Thoracic aorta (tissue), 2 donors: ENCODE results near the gene FASN. TPM values are rescaled to one million over a fixed set of nuclear protein-coding genes. Genes with fewer than 3 reads are reported as not detected.

Source experiments
- ATAC-seq: fragments of 150-250 bp; one replicate; pipeline ENCODE4 v1.8.0; 2017; ENCODE audit warnings: low read depth; ENCODE audit not compliant: insufficient number of reproducible peaks, low FRiP score
- DNase-seq: peaks from one replicate; pipeline ENCODE4 v3.0.0-alpha.2; 2020; ENCODE audit warnings: low spot score
- H3K27ac ChIP-seq, 2 donors: fragments of 200-600 bp; sonication (generic); 1 replicate in 1 of 2; 2 replicates in 1 of 2; pipeline ENCODE4 v1.5.1; 2016; ENCODE audit warnings: mild to moderate bottlenecking in 2 of 2, moderate library complexity in 2 of 2
- H3K27me3 ChIP-seq: fragments of 200-600 bp; sonication (generic); replicated peaks from 2 replicates; pipeline ENCODE4 v1.6.0; 2016; ENCODE audit warnings: mild to moderate bottlenecking; ENCODE audit not compliant: insufficient read depth
- H3K36me3 ChIP-seq: fragments of 200-600 bp; sonication (generic); one replicate; pipeline ENCODE4 v1.5.1; 2016
- H3K4me1 ChIP-seq, 2 donors: fragments of 200-600 bp; sonication (generic); 1 replicate in 1 of 2; 2 replicates in 1 of 2; pipeline versions ENCODE4 v1.5.1 to v1.6.0; 2016; ENCODE audit warnings: low read depth in 2 of 2, mild to moderate bottlenecking in 1 of 2; ENCODE audit not compliant: control insufficient read depth in 1 of 2
- H3K4me3 ChIP-seq: fragments of 200-600 bp; sonication (generic); 2 replicates; pipeline ENCODE4 v1.5.1; 2016; ENCODE audit warnings: mild to moderate bottlenecking
- H3K9me3 ChIP-seq: fragments of 200-600 bp; sonication (generic); 2 replicates; pipeline ENCODE4 v1.5.1; 2016
- total RNA-seq, 2 donors: library from RNA; depleted of rRNA; stranded (reverse); fragments of >200 nt; gene quantifications; one replicate each; pipeline versions ENCODE4 v1.1.0 to v1.2.3, GENCODE V29; 2016
- TF ChIP-seq, protein P1 (sequence below): fragments of 200-600 bp; sonication (generic); IDR thresholded peaks from one replicate; pipeline ENCODE4 v1.5.1; 2019; ENCODE audit warnings: antibody characterized with exemption

Gene FASN
- total RNA-seq, 2 donors from 2014 or later, result 49.6 to 50.9 TPM

DNA sequence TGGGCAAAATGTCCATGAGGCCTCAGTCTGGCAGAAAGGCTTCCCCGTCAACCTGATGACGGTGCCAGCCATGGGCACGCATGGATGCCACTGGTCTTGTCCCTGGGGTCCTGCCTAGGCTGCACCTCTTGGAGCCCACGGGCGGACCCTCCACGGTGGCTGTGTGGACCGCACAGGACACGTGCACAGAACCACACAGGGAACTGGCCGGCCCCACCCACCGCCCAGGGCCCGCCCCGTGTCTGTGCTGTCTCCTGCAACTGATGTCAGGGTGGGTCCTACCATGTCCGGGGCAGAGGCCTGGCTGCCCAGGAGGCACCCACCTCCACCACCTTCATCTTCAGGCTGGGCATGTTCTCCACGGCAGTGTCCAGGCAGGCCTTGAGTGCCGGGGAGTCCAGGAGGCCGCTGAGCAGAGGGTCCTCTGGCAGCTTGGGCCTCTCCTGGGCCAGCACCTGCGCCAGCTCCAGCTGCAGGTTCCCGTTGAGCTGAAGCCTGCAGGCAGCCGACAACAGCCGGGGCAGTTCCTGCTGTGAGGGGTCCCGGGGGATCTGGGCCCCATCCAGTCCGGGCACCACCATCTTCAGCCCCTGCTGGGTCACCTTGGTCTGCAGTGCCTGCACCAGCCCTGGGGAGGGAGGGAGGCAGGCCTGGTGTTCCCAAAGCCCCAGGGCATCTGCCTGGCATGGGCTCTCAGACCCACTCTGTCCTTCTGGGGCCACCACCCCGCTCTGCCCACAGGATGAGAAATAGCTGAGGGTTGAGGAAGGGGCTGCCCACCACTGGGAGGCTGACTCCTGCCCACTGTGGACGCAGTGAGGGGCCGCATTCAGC lies 11.9 kb downstream of the FASN start:
- DNase-seq, result no peak
- H3K36me3 ChIP-seq, result peaks cover 86% of the 10 kb centered on the region
- ATAC-seq, result no peak

DNA sequence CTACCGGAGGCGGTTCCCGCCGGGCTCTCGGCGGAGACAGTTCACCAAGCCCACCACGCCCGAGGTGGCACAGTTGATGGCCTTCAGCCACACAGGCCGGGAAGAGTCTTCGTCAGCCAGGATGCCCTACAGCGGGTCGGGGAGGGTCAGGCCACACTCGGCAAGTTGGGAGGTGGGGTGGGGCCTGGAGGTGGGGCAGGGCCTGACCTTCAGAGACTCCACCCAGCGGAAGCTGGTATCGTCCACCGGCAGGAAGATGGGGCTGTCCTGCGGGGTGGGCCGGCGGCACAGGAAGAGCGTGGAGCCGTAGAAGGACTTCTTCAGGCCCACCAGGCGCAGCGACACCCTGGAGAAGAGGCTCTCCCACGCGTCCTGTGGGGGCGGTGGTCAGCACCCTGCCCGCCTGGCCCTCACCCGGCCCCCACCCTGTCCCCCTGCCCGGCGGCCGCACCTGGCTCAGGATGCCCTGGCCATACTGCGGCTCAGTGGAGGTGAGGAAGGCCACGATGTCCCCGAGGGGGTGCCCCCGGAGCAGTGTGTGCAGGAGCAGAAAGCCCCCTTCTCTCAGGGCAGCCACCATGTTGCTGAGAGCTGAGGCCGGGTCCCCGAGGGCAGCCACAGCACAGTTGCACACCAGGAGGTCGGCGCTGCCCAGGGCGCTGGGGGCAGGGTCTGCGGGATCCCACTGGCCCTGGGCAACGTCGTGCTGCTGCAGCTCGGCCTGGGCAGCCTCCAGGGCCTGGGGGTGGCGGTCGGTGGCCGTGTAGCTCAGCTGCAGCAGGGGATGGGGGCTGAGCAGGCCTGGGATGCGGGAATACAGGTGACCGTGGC lies 12.8 kb downstream of the FASN start:
- TF ChIP-seq, protein P1, sequence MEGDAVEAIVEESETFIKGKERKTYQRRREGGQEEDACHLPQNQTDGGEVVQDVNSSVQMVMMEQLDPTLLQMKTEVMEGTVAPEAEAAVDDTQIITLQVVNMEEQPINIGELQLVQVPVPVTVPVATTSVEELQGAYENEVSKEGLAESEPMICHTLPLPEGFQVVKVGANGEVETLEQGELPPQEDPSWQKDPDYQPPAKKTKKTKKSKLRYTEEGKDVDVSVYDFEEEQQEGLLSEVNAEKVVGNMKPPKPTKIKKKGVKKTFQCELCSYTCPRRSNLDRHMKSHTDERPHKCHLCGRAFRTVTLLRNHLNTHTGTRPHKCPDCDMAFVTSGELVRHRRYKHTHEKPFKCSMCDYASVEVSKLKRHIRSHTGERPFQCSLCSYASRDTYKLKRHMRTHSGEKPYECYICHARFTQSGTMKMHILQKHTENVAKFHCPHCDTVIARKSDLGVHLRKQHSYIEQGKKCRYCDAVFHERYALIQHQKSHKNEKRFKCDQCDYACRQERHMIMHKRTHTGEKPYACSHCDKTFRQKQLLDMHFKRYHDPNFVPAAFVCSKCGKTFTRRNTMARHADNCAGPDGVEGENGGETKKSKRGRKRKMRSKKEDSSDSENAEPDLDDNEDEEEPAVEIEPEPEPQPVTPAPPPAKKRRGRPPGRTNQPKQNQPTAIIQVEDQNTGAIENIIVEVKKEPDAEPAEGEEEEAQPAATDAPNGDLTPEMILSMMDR, result no peak
- DNase-seq (no peak), ATAC-seq (no peak)

More for the DNA sequence above, 11.9 kb downstream of the FASN start:
- Histone ChIP-seq H3K4me3 (no peak overlapping the region), H3K4me1 (no peaks in the 10 kb centered on the region), H3K27ac (no peak overlapping the region), H3K9me3 (no peaks in the 10 kb centered on the region), H3K27me3 (no peaks in the 10 kb centered on the region)
- TF ChIP-seq, protein P1, result no peak

DNA sequence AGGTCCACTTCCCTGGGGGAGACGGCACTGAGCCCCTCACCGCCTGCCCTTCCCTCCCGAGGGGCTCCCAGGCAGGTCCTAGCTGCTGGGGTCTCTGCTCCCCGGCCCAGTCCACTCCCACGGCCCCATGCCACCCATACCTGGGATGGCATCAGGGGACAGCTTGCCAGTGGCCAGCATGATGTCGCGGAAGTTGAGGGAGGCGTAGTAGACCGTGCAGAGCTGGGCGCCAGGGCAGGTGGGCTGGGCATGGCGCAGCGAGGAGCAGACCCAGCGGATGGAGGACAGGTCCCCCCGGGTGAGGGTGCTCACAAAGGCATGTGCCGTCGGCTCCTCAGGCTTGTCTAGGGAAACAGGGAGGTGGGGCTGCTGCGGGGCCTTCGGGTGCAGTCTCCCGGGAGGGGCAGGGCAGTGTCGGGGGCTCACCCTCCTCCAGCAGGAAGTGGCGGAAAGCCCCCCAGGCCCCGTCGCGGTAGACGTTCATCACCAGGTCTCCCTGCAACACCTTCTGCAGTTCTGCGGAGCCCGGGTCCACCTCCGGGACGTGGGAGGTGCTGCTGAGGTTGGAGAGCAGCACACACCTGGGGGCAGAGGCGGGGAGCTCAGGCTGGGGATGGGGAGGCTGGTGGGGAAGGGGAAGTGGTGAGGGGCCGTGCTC lies 13.5 kb downstream of the FASN start:
- DNase-seq, result no peak
- no peaks in the 10 kb centered on the region for H3K9me3 ChIP-seq
- H3K36me3 ChIP-seq, result peaks cover 85% of the 10 kb centered on the region
- TF ChIP-seq, protein P1, result no peak
- no peak overlapping the region for H3K4me3 ChIP-seq
- no peaks in the 10 kb centered on the region for H3K27me3 ChIP-seq
- H3K4me1 ChIP-seq, result no peaks in the 10 kb centered on the region
- no peak overlapping the region for H3K27ac ChIP-seq
- ATAC-seq, result no peak

More for the DNA sequence above, 12.8 kb downstream of the FASN start:
- Histone ChIP-seq H3K27me3 (no peaks in the 10 kb centered on the region), H3K4me1 (no peaks in the 10 kb centered on the region), H3K36me3 (peaks cover 86% of the 10 kb centered on the region), H3K4me3 (no peak overlapping the region), H3K9me3 (no peaks in the 10 kb centered on the region), H3K27ac (no peak overlapping the region)

DNA sequence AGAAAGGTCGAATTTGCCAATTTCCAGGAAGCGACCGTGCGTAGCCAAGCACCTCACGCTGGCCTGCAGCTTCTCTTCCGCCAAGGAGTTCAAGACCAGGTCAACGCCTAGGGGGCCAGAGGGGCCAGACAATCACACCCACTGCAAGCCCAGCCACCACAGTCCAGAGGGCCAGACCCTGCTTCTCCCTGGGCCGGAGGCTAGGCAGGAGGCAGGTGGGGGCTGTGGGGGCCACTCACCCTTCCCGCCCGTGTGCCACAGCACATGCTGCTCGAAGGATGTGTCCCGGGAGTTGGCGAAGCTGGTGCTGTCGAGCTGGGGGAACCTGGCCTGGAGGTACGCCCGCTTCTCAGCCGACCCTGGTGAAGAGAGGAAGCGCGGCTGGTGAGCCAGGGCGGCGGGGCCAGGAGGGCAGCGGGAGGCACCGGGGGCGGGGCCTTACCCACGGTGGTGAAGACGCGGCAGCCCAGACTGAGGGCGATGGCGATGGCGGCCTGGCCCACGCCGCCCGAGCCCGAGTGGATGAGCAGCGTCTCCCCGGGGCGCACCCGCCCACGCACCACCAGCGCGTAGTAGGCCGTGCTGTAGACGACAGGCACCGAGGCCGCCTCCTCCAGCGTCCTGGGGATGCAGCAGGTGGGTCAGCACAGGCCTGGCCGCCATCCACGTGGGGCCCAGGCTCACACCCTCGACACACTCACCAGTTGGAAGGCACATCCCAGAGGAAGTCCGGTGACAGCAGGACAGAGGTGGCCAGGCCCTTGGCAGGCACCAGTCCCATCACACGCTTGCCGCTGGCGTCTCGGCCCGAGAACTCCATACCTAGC lies 14.3 kb downstream of the FASN start:
- ATAC-seq (no peak), DNase-seq (no peak)
- H3K4me3 ChIP-seq, result no peak overlapping the region
- no peak overlapping the region for H3K27ac ChIP-seq
- TF ChIP-seq, protein P1, result no peak
- no peaks in the 10 kb centered on the region for H3K4me1 ChIP-seq
- peaks cover 82% of the 10 kb centered on the region for H3K36me3 ChIP-seq
- H3K9me3 ChIP-seq, result no peaks in the 10 kb centered on the region
- H3K27me3 ChIP-seq, result no peaks in the 10 kb centered on the region
